HG03280 (cell line): ENCODE data around the gene MATN1.
"Not testable (repeated sequence)": the region's sequence is repeated elsewhere in the genome, so short reads cannot be mapped to it uniquely, and the experiment has no call there.

Experiments used
- ATAC-seq: cut with Tn5 transposase; IDR thresholded peaks from one replicate; pipeline ENCODE4 v1.9.1; 2021; ENCODE audit warnings: mild to moderate bottlenecking, moderate library complexity; ENCODE audit not compliant: unreplicated experiment

MATN1 gene

GRCh38 chr1:30700528-30701257 lies 22.7 kb downstream of the MATN1 start:
- ATAC-seq = no peak

DNA sequence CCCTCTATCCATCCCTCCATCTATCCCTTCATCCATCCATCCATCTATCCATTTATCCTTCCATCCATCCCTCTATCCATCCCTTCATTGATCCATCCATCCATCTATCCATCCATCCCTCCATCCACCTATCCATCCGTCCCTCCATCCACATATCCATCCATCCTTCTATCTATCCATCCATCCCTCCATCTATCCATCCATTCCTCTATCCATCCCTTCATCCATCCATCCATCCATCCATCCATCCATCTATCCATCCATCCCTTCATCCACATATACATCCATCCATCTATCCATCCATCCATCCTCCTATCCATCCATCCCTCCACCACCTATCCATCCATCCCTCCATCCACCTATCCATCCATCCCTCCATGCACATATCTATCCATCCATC lies 23.6 kb downstream of the MATN1 start:
- no peak for ATAC-seq

GRCh38 chr1:30698401-30698981 lies 24.9 kb downstream of the MATN1 start:
- ATAC-seq = no peak

GRCh38 chr1:30697571-30698376 lies 25.6 kb downstream of the MATN1 start:
- no peak for ATAC-seq

DNA sequence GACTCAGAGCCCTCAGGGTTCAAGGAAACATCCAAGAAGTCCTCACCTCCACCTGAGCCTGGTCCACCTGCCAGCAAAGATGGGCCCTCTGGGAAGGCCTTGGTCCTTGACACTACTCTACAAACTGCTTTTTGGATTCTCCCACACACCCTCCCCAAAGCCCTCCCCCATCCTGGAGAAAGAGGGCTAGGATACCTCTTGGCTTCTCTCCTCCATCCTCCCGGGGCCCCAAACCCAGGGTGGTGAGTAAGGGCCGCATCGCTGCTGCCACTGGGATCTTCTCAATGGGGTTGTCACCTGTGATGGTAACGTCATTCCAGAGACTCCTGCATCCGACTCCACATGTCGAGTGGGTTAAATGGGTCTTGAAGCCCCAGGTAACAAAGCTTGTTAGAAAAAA lies 26.6 kb downstream of the MATN1 start:
- ATAC-seq = no peak

DNA sequence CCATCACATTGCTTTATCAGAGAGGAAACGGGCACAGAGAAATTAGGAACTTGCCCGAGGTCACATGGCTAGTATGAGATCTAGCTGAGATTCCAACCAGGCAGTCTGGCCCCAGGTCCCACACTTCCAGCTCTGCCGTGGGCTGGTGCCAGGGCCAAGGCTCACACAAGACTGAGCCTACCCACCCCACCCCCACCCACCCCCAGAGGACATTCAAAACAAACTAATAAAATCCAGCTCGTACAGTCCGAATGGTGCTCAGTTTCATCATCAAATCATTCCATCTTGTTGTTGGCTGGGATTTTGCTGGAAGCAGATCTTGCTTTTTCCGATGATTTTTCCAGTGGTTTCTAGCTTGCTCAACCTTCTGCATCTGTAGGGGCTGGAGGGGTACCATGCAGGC lies 27.9 kb downstream of the MATN1 start:
- ATAC-seq = no peak

DNA sequence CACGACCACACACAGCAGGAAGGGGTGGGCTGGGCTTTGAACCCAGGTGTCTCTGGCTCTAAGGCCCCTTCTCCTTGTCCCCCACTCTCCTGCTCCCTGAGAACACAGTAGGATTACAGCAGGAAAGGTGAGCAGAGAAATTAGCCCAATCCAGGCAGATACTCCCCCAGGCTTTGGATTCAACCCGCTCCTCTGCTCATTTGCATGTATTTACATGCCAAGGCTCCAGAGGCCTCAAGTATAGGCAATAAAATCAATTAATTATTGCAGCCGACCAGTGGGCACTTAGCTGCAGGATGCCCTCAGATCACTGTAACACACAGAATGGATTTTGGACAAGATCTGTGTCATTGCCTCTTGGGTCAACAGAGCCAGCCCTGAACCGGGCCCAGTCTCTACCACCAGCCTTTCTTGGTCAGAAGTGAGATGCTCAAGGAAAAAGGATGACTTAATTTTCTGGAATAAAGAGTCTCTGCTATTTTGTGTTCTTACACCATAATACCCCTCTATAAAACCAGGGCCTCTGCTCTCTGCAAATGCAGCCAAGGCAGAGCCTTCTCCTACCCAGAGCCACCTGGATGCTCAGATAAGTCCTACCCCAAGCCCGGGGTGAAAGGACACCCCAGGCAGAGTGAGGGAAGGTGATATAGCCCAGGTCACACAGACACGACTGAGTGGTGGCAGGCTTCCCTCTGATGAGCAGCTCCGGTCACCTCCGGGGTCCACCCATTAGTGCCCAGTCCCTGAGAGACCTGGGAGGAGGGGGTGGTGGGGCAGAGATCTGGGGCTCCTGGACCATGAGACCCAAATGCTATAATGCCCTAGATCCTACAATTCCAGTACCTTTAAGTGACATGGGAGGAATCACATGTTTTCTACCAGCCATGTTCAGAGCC lies 28.9 kb downstream of the MATN1 start:
- ATAC-seq = no peak

- no peak for ATAC-seq
Observed at GRCh38 chr1:30693822-30694221, 29.6 kb downstream of the MATN1 start.

DNA sequence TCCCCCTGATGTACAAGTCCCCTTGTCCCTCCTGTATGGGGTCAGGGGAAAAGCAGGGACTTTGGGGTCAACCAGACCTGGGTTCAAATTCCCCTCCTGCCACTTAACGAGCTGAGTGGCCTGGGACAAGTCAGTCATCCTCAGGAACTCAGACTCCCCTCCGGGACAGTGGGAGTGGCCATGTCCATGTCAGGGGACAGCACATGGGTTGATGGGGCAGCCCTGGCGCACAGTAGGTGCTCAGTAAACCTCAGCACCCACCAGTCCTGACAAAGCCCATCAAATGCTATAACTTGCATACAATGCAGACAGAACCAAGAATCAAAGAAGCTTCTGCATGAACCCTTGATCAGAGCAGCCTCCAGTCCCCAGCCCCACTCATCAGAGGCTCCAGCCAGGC lies 30.0 kb downstream of the MATN1 start:
- no peak for ATAC-seq

- ATAC-seq = no peak
Observed at GRCh38 chr1:30692948-30693301, 30.5 kb downstream of the MATN1 start.

DNA sequence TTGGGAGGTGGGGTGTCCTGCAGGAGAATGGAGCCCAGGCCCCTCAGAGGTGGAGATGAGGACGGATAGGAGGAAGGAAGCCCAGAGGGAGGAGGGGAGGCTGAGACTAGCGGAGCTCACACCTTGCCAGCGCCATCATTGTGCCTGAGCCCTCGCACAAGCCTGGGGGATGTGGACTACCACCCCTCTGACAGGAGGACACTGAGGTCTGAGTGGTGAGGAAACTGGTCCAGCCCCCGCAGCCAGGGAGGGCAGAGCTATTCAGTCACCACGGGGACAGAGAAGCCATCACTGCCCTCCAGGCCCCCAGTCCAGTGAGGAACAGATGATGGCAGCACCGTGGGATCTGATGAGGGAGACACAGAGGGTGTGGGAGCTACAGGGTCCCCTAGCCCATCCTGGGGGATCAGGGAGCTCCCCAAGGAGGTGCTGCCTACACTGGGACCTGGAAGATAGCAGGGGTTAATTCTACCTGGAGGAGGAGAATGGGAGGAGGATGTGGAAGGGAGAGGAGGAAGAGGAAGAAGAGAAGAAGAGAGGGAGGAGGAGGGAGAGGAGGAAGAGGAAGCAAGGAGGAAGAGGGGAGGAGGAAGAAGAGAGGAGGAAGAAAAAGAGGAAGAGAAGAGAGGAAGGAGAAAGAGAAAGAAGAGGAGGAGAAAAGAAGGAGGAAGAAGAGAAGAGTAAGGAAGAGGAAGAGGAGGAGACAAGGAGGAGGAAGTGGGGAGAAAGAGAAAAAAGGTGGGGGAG lies 31.0 kb downstream of the MATN1 start:
- no peak for ATAC-seq

DNA sequence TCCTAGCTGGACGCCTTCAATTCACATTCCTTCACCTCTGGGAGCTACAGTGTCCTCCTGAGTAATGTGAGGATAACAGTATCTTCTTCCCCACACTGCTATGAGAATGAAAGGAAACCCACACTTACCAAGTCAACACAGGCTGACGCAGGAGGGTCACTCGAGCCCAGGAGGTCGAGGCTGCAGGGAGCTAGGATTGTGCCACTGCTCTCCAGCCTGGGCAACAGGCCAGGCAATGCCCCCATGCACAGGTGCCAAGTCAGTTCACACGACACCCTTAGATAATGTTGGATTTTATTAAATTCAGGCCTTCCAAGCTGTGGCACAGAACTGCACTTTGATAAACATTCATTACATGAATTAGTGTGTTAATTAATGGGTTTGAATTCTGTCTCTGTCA lies 31.9 kb downstream of the MATN1 start:
- ATAC-seq = no peak

DNA sequence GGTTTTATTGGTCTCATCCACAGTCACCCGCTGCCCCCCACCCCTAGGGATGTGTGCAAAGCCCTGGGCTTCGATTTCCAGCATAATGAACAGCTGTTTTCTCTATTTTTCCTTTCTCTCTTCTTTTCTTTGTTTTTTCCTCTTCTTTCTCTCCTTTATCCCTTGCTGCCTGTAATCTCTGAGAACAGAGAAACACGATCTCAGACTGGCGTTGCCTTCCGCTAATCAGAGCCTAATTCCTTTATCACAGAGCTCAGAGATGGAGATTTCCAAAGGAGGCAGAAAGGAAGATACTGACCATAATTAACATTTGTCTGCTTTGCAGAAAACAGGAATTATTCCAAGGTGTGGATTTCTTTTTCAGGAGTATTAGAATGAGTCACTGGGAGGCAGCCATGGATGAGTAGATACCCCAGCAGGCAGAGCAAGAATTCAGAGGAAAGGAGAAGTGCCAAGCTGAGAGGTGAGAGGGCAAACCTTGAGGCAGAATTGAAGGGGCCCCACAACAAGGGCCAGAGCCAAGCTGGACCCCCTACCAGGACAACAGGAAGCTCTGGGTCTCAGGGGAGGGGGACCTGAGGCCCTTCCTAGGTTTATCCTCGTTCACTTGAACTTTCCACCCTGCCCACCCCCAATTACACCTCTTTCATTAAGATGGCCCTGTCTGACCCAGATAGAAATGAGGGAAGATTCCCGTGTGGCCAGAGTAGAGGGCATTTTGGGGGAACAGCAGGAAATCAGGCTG lies 33.3 kb downstream of the MATN1 start:
- no peak for ATAC-seq

DNA sequence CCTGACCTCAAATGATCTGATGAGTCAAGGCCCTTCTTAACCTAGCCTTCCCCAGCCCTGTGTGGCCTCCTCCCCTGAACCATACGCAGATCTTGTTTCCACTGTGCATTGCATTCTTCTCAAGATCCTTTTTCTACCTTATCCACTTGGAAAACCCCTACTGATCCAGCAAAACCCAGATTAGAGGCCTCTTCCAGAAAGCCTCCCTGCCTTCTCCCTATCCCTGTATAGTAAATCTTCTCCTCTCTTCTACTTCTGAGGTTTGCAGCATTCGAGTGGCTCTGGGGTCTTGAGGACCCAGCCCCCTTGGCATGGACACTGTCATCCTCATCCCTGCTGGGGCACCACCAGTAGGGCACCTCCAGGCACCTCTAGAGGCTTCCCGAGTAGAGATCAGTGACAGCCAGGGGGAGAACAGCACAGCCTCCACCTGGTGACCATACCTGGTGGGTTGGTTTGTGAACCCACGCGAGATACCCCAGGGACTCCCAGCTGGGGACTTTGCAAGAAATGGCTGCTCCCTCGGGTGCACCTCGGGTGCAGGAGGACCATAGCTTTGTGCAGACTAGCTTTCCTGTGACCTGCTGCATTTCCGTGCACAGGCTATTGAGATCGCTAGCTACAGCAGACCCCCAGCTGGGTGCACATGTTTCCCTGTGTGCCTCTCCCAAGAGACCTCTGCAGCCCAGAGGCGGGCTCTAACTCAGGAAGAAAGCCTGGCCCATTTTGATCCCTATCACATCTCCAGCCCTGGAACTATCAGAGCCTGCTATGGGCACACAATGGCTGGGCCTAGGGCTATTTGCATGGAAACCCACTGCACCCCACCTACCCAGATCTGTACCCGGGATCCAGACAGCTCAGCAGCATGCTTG lies 34.2 kb downstream of the MATN1 start:
- no peak for ATAC-seq

GRCh38 chr1:30688516-30688915 lies 34.9 kb downstream of the MATN1 start:
- not testable (repeated sequence) for ATAC-seq

GRCh38 chr1:30687886-30688285 lies 35.5 kb downstream of the MATN1 start:
- no peak for ATAC-seq

- no peak for ATAC-seq
Observed at GRCh38 chr1:30686236-30686935, 37.0 kb downstream of the MATN1 start.

DNA sequence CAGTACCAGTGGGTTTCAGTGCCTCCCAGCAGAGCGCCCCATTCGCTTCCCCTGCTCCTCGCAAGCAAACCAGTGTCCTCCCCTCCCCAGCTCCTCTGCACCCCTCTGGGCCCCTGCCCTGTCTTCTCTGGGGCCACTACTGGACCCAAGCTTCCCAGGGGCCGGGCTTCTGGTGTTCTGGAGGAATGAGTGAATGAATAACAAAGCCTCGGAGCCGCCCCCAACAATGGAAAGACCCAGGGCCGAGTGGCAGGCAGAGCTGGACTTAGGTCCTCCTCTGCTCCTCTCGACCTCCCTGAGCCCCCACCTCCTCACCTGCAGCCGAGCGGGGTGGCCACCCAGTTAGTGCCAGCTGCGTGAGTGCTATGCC lies 37.6 kb downstream of the MATN1 start:
- ATAC-seq = no peak
